Astrocyte (in vitro differentiated cells and primary cell): ENCODE data around the gene NEAT1. TPM values are rescaled to one million over a fixed set of nuclear protein-coding genes. Genes with fewer than 3 reads are reported as not detected.
"Not testable (repeated sequence)": the region's sequence is repeated elsewhere in the genome, so short reads cannot be mapped to it uniquely, and the experiment has no call there.

Experiments
- DNase-seq: peaks from one replicate; pipeline ENCODE4 v3.0.0-alpha.2; 2010; ENCODE audit warnings: low read depth
- FAIRE-seq: peaks from 2 replicates; lab custom pipeline; 2011; peaks lifted over from hg19 to GRCh38; lab: Jason Lieb, UNC
- H2AFZ ChIP-seq: 2 replicates; pipeline ENCODE4 v1.6.0; 2012; ENCODE audit warnings: low read depth, low read length, inconsistent platforms
- H3K27ac ChIP-seq: 2 replicates; pipeline ENCODE4 v1.5.1; 2011; ENCODE audit warnings: low read depth, low read length, inconsistent platforms
- H3K27me3 ChIP-seq: 2 replicates; pipeline ENCODE4 v1.6.0; 2011; ENCODE audit warnings: low read length, inconsistent platforms; ENCODE audit not compliant: insufficient read depth
- H3K36me3 ChIP-seq: 2 replicates; pipeline ENCODE4 v1.5.1; 2011; ENCODE audit warnings: low read length, inconsistent platforms; ENCODE audit not compliant: insufficient read depth
- H3K4me1 ChIP-seq: 2 replicates; pipeline ENCODE4 v1.5.1; 2011; ENCODE audit warnings: low read length, inconsistent platforms; ENCODE audit not compliant: insufficient read depth
- H3K4me2 ChIP-seq: 2 replicates; pipeline ENCODE4 v1.6.0; 2012; ENCODE audit warnings: low read length, inconsistent platforms
- H3K4me3 ChIP-seq: 2 replicates; pipeline ENCODE4 v1.5.1; 2011; ENCODE audit warnings: low read depth, mild to moderate bottlenecking, low read length, inconsistent platforms; ENCODE audit not compliant: insufficient read depth
- H3K79me2 ChIP-seq: 2 replicates; pipeline ENCODE4 v1.6.0; 2012; ENCODE audit warnings: mild to moderate bottlenecking, low read length, inconsistent platforms; ENCODE audit not compliant: insufficient read depth
- H3K9ac ChIP-seq: 2 replicates; pipeline ENCODE4 v1.6.0; 2012; ENCODE audit warnings: mild to moderate bottlenecking, low read length, inconsistent platforms
- H3K9me3 ChIP-seq: 2 replicates; pipeline ENCODE4 v1.5.1; 2012; ENCODE audit warnings: low read depth, mild to moderate bottlenecking, low read length, inconsistent platforms; ENCODE audit not compliant: insufficient read depth
- H4K20me1 ChIP-seq: 2 replicates; pipeline ENCODE4 v1.6.0; 2012; ENCODE audit warnings: low read length, inconsistent platforms; ENCODE audit not compliant: insufficient read depth
- H3K27ac Mint-ChIP-seq: one replicate; pipeline ENCODE4 v1.8.0; 2021; ENCODE audit warnings: mild to moderate bottlenecking, mixed read lengths; ENCODE audit not compliant: unreplicated experiment
- H3K27me3 Mint-ChIP-seq: one replicate; pipeline ENCODE4 v1.8.0; 2021; ENCODE audit warnings: low read depth, mixed read lengths; ENCODE audit not compliant: unreplicated experiment
- H3K36me3 Mint-ChIP-seq: one replicate; pipeline ENCODE4 v1.8.0; 2021; ENCODE audit warnings: low read depth, mixed read lengths; ENCODE audit not compliant: unreplicated experiment
- H3K4me1 Mint-ChIP-seq: one replicate; pipeline ENCODE4 v1.8.0; 2021; ENCODE audit warnings: low read depth, mixed read lengths; ENCODE audit not compliant: unreplicated experiment
- H3K4me3 Mint-ChIP-seq: one replicate; pipeline ENCODE4 v1.8.0; 2021; ENCODE audit warnings: mild to moderate bottlenecking, moderate library complexity, mixed read lengths; ENCODE audit not compliant: unreplicated experiment
- H3K9me3 Mint-ChIP-seq: one replicate; pipeline ENCODE4 v1.8.0; 2021; ENCODE audit warnings: mild to moderate bottlenecking, mixed read lengths; ENCODE audit not compliant: unreplicated experiment
- CTCF ChIP-seq: IDR thresholded peaks from 2 replicates; pipeline ENCODE4 v1.5.1; 2011; ENCODE audit warnings: low read depth, mild to moderate bottlenecking, inconsistent platforms, low read length, moderate library complexity; ENCODE audit not compliant: insufficient read depth
- EZH2 ChIP-seq: IDR thresholded peaks from 2 replicates; pipeline ENCODE4 v1.6.1; 2012; ENCODE audit warnings: mild to moderate bottlenecking, low read length, inconsistent platforms; ENCODE audit not compliant: insufficient read depth
- total RNA-seq: library from RNA; stranded (reverse); gene quantifications from 2 replicates; pipeline ENCODE4 v1.2.1, GENCODE V29; 2021

NEAT1 gene
- total RNA-seq, 1 donor from 2014 or later = 317 TPM

GRCh38 chr11:65448418-65449105, 26.0 kb downstream of the NEAT1 start:
- Histone ChIP-seq H2AFZ (no peak overlapping the region), H3K27ac (no peak overlapping the region), H3K4me2 (no peak overlapping the region), H3K4me3 (no peak overlapping the region), H3K9ac (no peak overlapping the region), H3K4me1 (peaks cover 6% of the 10 kb centered on the region), H3K79me2 (peaks cover 7% of the 10 kb centered on the region), H3K9me3 (no peaks in the 10 kb centered on the region), H3K36me3 (peaks cover 3% of the 10 kb centered on the region), H4K20me1 (peaks cover 38% of the 10 kb centered on the region), H3K27me3 (no peaks in the 10 kb centered on the region)
- Mint-ChIP-seq H3K27ac (peak overlapping the region; percentile 75), H3K4me3 (no peak overlapping the region), H3K27me3 (no peaks in the 10 kb centered on the region), H3K36me3 (peaks cover 10% of the 10 kb centered on the region), H3K4me1 (peaks cover 33% of the 10 kb centered on the region), H3K9me3 (no peaks in the 10 kb centered on the region)
- TF ChIP-seq EZH2 = no peak
- no peak for DNase-seq
- FAIRE-seq = no peak

- not testable (repeated sequence) for H3K27ac Mint-ChIP-seq, H3K27me3 ChIP-seq, H3K27me3 Mint-ChIP-seq, H3K4me3 ChIP-seq, H3K27ac ChIP-seq, H2AFZ ChIP-seq, H3K4me3 Mint-ChIP-seq, DNase-seq, H3K9me3 ChIP-seq, H3K9ac ChIP-seq, H3K36me3 ChIP-seq, H3K9me3 Mint-ChIP-seq, H3K4me2 ChIP-seq, FAIRE-seq, H3K36me3 Mint-ChIP-seq
- peaks cover 13% of the 10 kb centered on the region for H3K79me2 ChIP-seq
- H3K4me1 ChIP-seq = peaks cover 24% of the 10 kb centered on the region
- H4K20me1 ChIP-seq = peaks cover 10% of the 10 kb centered on the region
- H3K4me1 Mint-ChIP-seq = peaks cover 23% of the 10 kb centered on the region
Measured at GRCh38 chr11:65451301-65451700, 28.7 kb downstream of the NEAT1 start.

- not testable (repeated sequence) for H3K9me3 Mint-ChIP-seq, H2AFZ ChIP-seq, H3K27me3 ChIP-seq, H4K20me1 ChIP-seq, H3K36me3 Mint-ChIP-seq, H3K27ac Mint-ChIP-seq, FAIRE-seq, DNase-seq, H3K9me3 ChIP-seq, H3K4me3 Mint-ChIP-seq, H3K4me2 ChIP-seq, H3K4me3 ChIP-seq, H3K27me3 Mint-ChIP-seq, H3K36me3 ChIP-seq
- H3K9ac ChIP-seq = peak overlapping the region; percentile 17
- peaks cover 13% of the 10 kb centered on the region for H3K79me2 ChIP-seq
- H3K27ac ChIP-seq = peak overlapping the region; percentile 82
- H3K4me1 Mint-ChIP-seq = peaks cover 25% of the 10 kb centered on the region
- peaks cover 24% of the 10 kb centered on the region for H3K4me1 ChIP-seq
Measured at GRCh38 chr11:65452259-65452658, 29.7 kb downstream of the NEAT1 start.

GRCh38 chr11:65452806-65453490, 30.4 kb downstream of the NEAT1 start:
- peak overlapping the region; percentile 82 for H3K27ac ChIP-seq
- TF ChIP-seq EZH2 (no peak), CTCF (no peak)
- peak overlapping the region; percentile 92 for H3K4me2 ChIP-seq
- H3K27me3 ChIP-seq = no peaks in the 10 kb centered on the region
- DNase-seq (peak; percentile 72), FAIRE-seq (no peak)
- peaks cover 3% of the 10 kb centered on the region for H3K9me3 Mint-ChIP-seq
- H3K4me3 ChIP-seq = no peak overlapping the region
- H3K36me3 ChIP-seq = no peaks in the 10 kb centered on the region
- peak overlapping the region; percentile 17 for H3K9ac ChIP-seq
- peaks cover 6% of the 10 kb centered on the region for H3K36me3 Mint-ChIP-seq
- no peak overlapping the region for H2AFZ ChIP-seq
- H3K79me2 ChIP-seq = peaks cover 13% of the 10 kb centered on the region
- H4K20me1 ChIP-seq = no peaks in the 10 kb centered on the region
- peaks cover 24% of the 10 kb centered on the region for H3K4me1 ChIP-seq
- no peaks in the 10 kb centered on the region for H3K9me3 ChIP-seq
- peaks cover 21% of the 10 kb centered on the region for H3K4me1 Mint-ChIP-seq
- no peak overlapping the region for H3K27ac Mint-ChIP-seq
- peak overlapping the region; percentile 52 for H3K4me3 Mint-ChIP-seq
- no peaks in the 10 kb centered on the region for H3K27me3 Mint-ChIP-seq
